Breast epithelium (tissue), 3 donors: Measurements from ENCODE around the gene KIF1B.

Experiments
- POLR2AphosphoS5 ChIP-seq, 3 donors: sonication (generic); formaldehyde crosslinking; IDR thresholded peaks; one replicate each; pipeline ENCODE4 v1.6.1; 2017; ENCODE audit warnings: antibody characterized with exemption in 3 of 3
- TF ChIP-seq, protein P1 (sequence below), 3 donors: fragments of 450-650 bp; IDR thresholded peaks; one replicate each; pipeline ENCODE4 v1.5.1; 2016 to 2017; ENCODE audit warnings: antibody characterized with exemption in 3 of 3, mild to moderate bottlenecking in 3 of 3, moderate library complexity in 3 of 3

- TF ChIP-seq, protein P1, sequence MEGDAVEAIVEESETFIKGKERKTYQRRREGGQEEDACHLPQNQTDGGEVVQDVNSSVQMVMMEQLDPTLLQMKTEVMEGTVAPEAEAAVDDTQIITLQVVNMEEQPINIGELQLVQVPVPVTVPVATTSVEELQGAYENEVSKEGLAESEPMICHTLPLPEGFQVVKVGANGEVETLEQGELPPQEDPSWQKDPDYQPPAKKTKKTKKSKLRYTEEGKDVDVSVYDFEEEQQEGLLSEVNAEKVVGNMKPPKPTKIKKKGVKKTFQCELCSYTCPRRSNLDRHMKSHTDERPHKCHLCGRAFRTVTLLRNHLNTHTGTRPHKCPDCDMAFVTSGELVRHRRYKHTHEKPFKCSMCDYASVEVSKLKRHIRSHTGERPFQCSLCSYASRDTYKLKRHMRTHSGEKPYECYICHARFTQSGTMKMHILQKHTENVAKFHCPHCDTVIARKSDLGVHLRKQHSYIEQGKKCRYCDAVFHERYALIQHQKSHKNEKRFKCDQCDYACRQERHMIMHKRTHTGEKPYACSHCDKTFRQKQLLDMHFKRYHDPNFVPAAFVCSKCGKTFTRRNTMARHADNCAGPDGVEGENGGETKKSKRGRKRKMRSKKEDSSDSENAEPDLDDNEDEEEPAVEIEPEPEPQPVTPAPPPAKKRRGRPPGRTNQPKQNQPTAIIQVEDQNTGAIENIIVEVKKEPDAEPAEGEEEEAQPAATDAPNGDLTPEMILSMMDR (IDR thresholded peaks at IDR 0.05): no peak
- no peak for TF ChIP-seq POLR2AphosphoS5 (IDR thresholded peaks at IDR 0.05)
Observed at GRCh38 chr1:10308001-10308400, 97.6 kb downstream of the KIF1B start.
